NCI-H345 (cell line): ENCODE measurements around the gene KRR1.

Experiments used
- DNase-seq: peaks from one replicate; lab custom pipeline; 2025; lab: John Stamatoyannopoulos, UW

The KRR1 gene

DNA sequence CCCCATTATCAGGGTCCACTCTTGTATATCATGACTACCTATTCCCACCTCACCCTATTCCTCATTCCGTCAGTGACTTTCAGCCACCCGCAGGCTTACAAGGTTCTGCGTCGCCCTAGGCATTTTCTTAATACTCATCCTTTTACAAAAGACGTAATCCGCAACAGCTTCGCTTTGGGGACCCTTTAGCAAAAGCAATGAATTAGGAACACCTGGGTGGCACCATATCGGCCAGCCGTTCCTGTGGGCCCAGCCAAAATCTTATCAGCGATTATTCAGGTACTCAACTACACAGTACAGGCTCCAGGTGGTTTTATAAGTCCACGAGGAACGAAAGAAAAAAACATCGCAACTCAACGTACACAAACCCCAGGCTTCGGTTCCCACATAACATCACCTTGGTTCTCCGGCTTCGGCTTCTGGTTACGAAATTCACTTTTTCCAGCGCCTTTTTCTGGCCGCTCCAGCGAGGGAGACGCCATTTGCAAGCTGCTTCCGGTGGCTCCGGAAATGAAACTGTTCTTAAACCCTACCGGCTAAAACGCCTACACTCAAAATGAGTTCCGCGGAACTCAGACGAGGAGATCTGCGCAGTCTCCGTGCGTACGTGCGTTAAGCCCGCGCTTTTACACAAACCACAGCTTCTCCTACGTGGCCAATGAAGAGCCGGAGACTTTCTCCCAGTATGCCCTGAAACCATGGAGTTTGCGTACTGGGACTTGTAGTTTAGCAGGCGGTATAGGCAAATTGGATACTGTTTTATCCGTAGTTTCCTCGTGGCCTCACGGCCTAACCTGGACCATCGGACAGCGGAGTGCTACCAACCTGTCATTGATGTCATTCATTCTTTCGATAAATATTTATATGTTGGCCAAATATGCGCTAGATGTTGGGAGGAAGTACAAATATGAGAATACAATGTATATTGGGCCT is at the start of gene KRR1:
Gene KRR1 (minus strand): TSS at position 494 of the 933 bp plus-strand sequence. CDS start 12 bp downstream, at position 482.
- DNase-seq: peak; percentile 98

DNA sequence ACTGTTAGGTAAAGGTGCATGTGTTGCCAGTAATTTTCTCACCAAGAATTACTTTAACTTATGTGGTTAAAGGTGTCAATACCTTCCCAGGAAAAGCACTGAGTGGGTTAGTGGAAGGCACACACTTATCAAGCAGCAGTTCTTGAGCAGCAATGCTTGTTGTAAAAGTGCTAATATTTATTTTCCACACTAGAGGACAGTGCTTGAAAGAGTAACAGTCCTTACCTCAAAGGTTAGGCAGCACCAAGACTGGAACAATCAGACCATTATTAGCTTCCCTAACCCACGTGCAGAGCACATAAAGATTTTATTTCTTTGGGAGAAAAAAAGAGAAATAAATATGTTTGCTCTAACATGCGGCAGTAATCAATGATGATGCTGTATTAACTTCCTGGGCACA is 48.8 kb upstream of the KRR1 start:
- no peak for DNase-seq

DNA sequence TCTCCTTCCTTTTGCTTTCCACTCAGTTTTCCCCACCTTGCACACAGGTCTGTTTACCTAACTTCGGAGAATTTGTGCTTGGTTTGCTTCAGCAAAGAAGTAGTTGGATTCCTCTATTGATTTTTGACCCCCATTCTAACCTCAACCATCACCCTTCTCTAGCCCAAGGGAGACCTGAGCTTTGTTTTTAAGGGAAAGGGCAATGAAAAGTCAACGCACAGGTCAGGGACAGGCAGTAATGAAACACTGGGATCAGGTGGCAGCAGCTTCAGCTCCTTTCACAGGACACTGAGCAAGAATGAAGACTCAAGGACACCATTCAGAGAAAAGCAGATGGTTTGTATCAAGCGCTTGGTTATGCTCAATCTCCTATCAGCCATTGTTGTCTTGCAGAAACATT is 46.9 kb upstream of the KRR1 start:
- no peak for DNase-seq

DNA sequence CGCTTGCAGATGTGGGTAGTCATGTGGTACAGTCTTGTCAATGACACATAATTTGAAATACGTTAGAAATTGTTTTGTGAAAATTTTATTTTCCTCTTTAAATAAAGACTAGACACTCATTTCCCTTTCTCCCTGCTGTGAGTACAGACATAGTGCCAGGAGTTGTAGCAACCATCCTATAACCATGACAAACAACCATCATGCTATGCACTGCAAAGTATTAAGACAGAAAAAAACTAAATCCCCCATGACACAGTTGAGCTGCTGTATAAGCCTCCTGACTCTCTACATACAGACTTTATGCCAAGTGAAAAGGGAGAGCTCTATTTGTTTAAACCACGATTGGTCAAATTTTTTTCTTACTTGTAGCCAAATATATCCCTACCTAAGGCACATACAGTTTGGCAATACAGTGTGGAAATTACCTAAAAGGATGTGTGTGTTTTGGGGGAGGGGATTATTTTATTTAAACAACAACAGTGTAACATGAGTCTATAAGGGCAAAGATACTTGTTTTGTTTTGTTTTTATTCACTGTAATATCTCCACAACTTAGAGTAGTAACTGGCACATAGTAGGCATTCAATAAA is 45.0 kb upstream of the KRR1 start:
- DNase-seq: peak; percentile 14

DNA sequence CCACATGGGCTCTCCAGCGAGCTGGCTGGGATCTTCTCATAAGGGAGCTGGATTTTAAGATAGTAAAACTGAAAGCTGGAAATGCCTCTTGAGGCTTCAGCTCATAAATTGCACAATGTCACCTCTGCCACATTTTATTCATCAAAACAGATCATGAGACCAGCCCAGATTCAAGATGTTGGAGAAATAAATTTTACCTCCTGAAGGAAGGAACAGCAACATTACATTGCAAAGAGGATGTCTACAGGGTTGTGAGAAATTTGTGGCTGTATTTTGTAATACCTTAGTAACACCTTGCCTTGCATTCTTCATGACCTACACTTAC is 43.1 kb upstream of the KRR1 start:
- DNase-seq: no peak

DNA sequence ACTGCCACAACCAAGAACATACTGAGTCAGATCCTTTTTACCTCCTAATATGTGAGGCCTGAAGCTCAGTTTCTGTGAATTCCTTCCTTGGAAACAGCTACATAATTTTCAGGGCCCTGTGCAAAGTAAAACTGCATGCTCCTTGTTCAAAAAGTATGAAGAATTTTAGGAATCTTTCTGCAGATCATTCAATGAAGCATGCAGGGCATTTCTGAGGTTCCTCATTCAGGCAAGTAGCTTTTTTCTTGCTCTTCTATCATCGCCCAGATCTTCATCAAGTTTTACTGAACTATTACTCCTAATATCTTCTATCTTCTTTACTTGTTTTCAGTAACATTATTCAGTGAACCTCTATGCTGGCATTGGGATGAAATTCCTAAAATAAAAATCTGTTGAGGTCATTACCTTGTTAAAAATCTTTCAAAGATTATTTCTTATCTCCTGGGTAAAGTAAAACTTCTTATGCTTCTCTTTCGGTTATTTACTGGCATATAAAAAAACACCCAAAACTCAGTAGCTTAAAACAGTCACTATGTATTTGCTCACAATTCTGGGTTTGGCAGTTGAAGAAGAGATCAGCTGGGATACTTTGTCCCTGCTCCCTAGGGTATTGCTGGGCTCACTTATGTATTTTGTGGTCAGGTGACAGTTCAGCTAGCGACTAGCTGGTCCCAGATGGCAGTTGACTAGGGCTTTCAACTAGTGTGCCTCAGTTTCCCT is 42.6 kb upstream of the KRR1 start:
- no peak for DNase-seq

DNA sequence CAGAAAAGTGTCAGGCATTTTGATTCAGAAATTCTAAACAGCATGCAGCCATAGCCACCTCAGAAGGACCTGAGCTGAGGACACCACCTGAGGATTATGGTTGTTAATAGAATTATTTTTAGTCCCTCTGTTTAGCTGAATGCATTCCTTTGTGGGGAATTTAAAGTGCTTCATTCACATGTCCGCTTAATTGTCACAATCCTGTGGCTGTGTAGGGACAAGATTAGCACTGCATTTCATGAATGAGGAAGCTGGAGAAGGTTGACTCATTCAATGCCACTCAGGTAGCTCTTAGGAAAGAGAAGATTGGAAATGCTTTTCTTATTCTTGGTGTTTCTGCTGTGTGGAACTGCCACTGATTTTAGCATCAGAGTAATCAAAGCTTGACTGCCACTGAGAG is 42.0 kb upstream of the KRR1 start:
- no peak for DNase-seq

DNA sequence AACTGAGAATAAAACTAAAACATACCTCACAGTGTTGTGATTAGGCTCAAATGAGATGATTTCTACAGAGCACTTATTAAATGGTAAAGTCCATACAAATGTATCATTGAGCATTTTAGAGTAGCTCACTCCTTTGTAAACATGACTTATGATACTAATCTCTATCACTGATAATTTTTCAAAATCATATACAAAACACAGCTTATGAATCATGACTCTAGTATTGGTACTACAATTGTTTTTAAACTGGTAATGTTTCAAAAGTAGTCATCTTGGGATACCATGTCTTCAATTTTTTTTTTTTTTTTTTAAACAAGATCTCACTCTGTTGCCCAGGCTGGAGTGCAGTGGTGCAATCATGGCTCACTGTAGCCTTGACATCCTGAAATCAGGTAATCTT is 40.1 kb upstream of the KRR1 start:
- DNase-seq: no peak

DNA sequence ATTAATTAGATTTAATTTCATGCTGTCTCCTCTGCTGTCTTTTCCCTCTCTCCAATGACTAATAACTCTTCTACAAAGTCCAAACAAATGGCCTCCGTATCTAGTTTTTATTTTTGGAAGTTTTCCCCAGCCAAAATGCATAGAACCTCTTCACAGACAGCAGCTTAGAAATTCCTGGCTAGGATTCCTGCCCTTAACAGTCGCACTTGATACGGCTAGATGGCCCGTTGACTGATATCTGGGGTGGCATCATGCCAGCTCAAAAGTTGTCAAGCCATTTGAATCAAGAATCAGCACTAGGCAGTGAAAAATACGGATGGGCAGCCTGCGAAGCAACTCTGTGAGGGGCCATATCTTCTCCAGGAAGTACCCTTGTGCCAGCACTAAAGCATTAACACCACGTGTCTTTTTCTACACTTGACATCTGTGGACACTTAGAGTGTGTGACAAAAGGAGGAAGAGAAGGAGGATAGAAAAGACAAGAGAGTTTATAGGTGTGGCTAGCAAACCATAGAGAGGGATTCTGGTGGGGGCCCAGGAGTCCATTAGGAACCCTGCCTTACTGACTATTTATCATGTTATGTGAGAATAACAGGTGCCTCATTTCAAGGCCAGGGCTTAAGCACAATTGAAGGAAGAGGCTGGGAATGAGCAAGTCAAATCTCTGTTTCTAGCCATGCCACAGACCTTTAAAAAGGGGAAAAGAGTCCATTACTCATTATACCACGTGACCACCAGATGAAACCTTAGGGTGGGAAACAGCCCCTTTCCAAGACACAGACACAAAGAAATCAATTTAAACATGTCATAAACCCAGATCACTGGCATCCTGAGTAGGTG is 39.2 kb upstream of the KRR1 start:
- peak; percentile 54 for DNase-seq

DNA sequence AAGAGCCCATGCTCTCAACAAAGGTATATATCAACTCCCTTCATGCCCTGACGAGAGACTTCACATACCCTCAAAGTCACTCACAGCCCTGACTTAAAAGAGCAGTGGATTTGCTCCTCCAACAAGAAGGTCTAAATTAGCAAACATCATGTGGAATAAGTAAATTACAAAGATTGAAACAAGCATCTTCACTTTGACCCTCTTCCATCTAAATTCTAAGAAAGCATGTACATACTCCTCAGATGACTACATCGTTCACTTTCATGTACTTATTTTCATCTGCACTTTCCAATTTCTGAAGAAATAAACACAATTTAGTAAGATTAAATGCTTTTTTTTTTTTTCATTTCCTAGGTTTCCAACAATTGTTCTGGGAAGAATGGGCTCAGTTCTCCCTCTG is 38.6 kb upstream of the KRR1 start:
- no peak for DNase-seq

DNA sequence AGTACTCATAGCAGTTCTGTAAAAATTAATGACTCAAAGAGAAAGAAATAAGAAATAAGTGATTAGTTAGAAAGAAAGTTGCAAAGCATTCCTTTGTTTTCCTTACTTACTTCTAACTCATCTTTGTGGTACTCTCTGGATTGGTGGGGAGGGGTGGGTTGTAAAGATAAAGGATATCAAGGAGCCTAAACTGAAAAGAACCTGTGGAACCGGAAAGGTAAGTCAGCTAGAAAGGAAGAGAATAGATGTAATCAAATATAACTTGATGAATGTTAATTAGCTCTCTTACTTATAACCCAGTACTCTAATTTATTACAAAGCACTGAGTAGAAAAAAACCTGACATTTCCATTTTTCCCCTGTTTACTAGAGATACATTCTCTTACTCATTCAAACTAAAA is 37.5 kb upstream of the KRR1 start:
- no peak for DNase-seq

DNA sequence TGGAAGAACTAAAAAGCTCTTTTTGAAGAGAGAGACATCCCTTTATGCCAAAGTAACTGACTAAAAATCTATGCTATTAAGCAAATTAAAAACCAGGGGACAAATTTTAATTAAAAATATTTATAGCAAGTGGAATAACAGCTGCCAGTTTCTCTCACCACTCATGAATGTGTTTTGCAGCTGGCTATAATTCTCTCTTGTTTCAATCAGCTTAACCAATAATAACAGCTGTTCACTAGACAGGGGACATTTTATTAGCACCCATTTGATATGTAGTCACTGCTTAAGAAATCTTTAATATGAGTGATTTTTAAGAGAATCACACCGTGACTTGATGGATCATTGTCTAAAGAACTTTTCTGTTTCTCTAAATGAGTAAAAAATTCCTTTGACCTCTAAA is 34.2 kb upstream of the KRR1 start:
- DNase-seq: no peak

DNA sequence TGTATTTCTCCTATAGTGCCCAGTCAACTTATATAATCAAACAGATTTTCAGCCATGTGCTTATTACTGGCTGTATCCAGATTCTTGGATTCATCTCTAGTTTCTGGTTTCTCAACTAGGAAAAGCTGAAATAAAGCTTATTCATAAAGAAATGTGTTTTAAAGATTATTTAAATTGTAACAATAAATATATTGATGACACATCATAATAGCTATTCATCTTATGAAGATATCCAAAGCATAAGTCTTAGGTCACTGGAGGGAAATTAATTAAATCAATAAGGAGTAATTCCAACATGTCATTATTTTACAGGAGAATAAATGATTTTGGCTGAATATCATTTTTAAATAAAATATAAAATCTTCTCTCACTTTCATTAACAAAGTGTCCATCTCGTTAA is 32.1 kb upstream of the KRR1 start:
- DNase-seq: no peak

DNA sequence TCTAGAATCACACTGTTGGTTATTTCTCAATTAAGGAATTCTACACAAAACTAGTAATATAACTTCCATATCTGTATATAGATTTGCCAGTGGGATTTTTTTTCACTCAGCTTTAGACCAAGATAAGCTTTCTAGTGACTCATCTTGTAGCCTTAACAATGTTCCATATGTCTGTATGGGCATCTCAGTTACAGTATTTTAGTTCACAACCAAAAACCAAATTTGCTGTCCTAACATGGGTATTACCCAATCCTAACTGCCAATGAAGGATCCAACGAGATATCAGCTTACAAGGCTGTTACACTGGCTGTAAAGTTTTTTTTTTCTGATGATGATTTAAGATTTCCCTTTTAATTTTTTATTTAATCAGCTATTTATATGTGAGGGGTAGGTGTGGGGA is 31.5 kb upstream of the KRR1 start:
- no peak for DNase-seq

DNA sequence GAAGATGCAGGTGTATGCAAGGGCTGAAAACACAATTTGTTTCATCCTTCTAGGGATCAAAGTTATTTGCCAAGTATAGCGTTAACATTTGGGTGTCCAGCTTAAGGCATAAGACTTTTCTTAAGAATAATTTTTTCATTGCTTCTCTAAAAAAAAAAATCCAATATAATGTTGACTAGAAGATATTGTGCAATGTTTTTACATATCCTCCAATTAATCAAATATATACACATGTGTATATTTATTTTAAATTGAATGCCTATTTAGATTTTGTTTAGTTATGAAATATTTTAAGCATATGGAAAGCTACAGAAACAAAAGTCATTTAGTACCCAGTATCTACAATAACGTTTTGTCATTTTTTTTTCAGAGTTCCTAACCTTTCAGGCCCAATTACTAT is 28.5 kb upstream of the KRR1 start:
- no peak for DNase-seq

DNA sequence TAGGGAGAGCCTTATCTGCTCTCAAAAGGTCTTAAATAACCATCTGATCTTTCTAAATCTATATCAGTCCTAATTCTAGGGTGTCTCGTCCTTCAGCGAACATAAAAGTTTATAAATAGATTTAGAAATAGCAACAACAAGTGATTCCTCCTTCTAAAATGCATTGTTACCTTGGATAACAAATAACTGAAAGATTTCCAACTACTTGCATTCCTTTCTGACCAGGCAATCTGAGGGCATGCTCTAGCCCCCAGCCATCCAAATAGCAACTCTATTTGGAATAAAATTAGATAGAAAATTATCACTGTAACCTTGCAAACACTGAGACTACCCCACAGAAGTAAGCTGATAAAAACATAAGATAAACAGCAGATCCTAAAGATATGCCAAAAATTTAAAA is 21.8 kb upstream of the KRR1 start:
- DNase-seq: no peak

DNA sequence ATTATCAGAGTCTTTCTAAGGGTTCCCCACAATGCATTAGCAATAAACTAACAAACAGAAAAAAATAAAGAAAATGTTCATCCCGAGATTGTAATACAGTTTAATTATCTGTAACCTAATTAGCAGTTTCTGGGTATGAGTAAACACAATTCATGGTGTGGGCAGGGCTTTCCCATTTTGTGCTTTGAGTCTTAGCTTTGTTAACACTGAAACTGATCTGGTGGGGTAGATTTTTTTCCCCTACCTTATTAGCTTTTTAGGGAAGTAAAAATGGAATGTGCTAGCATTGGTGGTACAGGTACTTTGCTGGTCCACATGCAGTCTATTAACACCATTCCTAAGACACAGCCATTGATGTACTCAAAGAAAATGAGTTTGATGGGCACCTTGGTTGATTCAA is 18.4 kb upstream of the KRR1 start:
- DNase-seq: no peak

DNA sequence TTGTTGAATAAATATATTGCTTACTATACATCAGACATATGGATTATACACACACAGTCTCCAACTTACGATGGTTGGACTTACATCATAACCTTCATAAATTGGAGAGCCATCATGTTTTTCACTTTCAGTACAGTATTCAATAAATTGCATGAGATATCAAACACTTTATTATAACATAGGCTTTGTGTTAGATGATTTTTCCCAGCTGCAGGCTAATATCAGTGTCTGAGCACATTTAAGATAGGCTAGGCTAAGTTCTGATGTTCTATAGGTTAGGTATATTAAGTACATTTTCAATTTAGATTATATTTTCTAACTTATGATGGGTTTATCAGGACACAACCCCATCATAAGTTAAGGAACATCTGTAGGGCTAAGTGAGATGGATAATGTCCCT is 17.9 kb upstream of the KRR1 start:
- DNase-seq: no peak

DNA sequence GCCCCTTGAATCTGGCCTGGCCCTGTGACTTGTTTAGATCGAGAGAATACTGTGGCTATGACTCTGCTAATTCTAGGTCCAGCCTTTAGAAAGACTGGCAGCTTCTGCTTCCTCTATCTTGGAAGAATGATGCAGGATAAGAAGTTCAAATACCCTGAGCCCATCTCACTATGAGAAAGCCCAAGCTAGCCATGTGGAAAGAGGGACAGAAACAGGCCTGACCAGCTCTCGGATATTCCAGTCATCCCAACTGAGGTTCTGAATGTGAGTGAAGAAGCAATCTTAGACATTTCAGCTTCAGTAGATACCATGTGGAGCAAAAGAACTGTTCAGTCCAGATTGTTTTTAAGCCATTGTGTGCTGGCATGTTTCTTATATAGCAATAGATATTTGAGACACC is 17.3 kb upstream of the KRR1 start:
- DNase-seq: no peak

DNA sequence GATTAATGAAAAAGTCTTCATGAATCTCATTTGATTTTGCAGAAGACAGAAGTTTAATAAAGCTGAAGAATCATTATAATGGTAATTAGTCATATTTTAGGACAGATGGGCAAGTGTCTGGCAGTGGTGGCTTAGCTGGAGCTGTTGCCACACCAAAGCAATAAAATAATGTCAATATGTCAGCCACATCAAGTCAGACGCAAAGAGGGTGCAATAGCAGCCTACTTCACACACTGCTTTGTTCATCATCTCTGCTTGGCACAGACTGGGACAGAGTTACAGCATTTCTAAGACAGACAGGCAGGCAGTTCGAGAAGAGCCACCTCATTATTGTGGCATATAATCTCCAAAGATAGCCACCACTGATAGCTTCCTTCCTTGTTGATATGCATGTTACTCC is 16.9 kb upstream of the KRR1 start:
- no peak for DNase-seq

DNA sequence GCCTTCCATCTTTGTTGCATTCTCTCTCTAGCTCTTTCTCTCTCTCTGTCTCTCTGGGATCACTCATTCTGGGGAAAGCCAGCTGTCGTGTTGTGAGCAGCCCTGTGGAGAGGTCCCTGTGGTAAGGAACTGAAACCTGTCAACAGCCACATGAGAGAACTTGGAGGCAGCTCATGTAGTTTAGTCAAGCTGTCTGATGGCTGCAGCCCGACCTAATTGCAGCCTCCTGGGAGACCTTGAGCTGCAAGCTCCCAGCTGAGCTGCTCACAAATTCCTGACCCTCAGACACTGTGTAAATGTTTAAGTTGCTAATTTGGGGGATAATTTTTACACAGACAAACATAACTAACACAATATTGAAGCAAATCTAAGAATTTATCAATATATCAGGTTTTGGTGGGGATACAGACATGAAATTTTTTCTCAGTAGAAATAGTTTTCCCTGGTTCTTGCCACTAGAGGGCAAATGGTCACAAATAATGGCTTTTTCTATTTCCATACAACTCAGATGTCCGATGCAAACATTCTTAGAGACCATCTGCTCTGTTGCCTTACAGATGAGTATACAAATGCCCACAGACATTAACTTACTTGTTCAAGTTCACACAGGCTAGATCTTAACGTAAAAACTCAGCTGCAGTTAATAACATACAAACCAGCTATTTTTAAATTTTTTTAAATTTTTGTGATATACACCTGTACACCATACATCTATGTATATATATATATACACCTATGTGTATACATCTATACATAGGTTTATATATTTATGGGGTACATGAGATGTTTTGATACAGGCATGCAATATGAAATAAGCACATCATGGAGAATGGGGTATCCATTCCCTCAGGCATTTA is 15.5 kb upstream of the KRR1 start:
- peak; percentile 53 for DNase-seq
